ENCODE results near the gene EIF2S3.
"Not testable (repeated sequence)": the region's sequence is repeated elsewhere in the genome, so short reads cannot be mapped to it uniquely, and the experiment has no call there.

Gene EIF2S3

GRCh38 chrX:24054182-24055042, at the start of gene EIF2S3:
TSS of gene EIF2S3 (plus strand) at chrX:24054956. CDS start at chrX:24054969, 13 bp downstream.
- DNase-seq (ENCODE audit: low spot score): peak; percentile 51

- DNase-seq (ENCODE audit: low spot score): no peak
Observed at GRCh38 chrX:24005028-24005427, 49.7 kb upstream of the EIF2S3 start.

- DNase-seq (ENCODE audit: low spot score): no peak
Observed at GRCh38 chrX:24005867-24006266, 48.9 kb upstream of the EIF2S3 start.

GRCh38 chrX:24012266-24012665, 42.5 kb upstream of the EIF2S3 start:
- DNase-seq (ENCODE audit: low spot score): no peak

DNA sequence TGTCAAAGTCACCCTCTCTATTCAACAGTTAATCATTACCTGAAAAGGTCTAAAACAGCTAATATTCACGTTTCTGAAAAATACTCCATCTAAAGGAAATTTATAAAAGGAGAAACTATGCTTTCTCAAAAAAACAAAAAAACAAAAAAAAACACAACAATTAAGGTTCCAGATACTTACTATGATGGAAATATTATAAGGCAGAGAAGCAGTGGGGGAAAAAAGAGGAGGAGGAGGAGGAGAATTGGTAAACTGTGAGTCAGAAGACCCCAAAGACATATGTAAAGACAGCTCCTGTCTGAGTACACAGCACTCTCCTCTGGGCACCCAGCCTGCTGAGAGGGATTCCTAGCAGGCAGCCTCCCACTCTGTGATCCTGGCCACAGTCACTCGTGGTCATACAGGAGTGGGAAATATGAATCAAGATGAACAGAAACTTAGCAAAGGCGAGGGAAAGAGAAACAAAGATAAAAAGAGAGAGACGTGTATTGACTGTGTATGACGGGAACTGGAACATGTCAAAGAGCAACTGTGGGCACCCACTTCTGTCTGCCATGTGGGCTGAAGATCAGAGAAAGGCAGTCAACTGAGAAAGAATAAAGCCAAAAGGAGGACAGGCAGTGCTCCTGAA, 40.3 kb upstream of the EIF2S3 start:
- no peak for DNase-seq (ENCODE audit: low spot score)

DNA sequence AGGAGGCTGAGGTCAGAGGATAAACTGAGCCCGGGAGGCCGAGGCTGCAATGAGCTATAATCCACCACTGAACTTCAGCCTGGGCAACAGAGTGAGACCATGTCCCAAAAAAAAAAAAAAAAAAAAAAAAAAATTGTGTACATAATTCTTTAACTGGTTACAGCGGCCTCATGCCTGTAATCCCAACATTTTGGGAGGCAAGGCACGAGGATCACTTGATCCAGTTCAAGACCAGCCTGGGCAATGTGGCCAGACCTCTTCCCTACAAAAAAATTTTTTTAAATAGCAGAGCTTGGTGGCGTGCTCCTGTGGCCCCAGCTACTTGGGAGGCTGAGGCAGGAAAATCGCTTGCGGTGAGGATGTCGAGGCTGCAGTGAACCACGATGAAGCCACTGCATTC, 37.1 kb upstream of the EIF2S3 start:
- DNase-seq (ENCODE audit: low spot score): no peak

DNA sequence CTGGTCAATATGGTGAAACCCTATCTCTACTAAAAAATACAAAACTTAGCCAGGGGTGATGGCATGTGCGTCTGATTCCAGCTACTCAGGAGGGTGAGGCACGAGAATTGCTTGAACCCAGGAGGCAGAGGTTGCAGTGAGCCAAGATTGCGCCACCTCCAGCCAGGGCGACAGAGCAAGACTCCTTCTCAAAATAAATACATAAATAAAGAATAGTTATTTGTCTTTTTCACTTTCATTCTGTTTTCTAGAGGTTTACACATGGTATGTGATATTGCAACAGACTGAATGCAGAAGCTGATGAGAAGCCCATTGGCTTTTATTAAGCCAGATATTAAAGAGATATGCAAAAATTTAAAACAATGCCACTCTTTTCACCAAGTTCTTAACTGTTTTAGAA, 35.9 kb upstream of the EIF2S3 start:
- no peak for DNase-seq (ENCODE audit: low spot score)

DNA sequence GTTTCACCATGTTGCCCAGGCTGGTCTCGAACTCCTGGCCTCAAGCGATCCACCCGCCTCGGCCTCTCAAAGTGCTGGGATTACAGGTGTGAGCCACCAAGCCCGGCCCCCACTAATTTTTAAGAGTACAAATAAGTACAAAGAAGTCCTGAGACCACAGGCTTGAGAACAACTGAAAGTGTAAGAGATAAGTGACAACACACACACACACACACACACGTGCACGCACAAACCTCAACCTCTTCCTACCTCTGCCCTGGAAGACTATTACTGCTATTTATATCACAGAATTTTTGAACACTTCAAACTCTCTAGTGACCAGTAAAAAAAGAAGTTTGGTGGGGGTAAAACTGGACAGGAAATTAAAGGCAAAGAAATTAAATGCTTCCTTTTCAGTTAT, 35.3 kb upstream of the EIF2S3 start:
- DNase-seq (ENCODE audit: low spot score): no peak

DNA sequence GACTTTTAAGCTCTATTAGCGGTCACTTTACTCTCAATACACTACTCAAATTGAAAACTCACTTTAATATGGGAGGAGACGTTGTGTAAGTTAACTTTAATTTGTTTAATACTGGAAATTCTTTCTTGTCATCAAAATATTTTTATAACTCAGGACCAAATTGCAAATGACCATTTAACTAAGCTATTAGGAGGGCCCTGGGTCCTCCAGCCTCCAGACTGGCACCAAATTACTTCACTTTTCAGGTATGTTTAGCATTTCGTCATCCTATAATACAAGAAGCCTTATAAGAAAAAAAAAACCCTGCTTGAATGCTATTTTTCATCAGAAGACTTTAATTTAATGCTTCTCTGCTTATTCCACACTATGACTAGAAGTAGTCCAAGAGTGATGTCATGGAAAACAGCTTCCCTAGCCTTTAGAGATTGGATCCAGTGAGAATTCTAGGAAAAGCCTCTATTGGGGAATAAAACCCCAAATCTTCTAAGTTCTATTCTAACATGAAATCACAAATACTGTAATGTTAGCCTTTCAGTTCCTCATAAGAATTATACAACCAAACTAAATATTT, 34.4 kb upstream of the EIF2S3 start:
- DNase-seq (ENCODE audit: low spot score): no peak

GRCh38 chrX:24023544-24023943, 31.2 kb upstream of the EIF2S3 start:
- DNase-seq (ENCODE audit: low spot score): no peak

DNA sequence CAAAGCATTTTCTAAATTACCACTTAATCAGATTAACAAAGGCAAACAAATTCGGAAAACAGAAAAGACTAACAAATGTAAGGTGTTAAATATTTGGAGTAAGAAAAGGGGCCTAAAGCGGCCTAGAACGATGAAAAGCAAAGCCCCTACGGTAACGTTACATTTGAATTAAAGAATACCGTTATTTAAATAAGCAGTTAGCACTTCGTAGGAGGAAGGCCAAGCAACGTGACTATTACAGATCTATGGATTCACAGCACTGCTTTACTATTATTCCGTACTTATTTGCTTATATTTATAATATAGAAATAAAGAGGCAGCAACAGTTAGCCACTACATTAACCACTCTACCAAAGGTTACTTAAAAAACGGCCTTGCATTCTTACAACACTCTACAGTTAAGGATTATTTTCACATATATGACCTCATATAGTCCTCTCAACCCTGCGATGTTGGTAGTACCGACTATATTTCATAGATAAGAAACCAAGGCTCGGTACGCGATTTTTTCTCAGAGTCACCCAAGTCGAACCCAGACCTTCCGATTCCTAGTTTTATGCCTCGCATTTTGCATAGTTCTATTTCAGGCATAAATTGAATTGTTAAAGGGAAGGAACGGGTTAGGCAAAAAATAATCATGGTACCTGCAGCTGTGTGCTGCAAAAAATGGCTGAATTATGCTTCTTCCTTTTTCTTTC, 30.6 kb upstream of the EIF2S3 start:
- no peak for DNase-seq (ENCODE audit: low spot score)

GRCh38 chrX:24024819-24025740, 29.7 kb upstream of the EIF2S3 start:
- peak; percentile 63 for DNase-seq (ENCODE audit: low spot score)

DNA sequence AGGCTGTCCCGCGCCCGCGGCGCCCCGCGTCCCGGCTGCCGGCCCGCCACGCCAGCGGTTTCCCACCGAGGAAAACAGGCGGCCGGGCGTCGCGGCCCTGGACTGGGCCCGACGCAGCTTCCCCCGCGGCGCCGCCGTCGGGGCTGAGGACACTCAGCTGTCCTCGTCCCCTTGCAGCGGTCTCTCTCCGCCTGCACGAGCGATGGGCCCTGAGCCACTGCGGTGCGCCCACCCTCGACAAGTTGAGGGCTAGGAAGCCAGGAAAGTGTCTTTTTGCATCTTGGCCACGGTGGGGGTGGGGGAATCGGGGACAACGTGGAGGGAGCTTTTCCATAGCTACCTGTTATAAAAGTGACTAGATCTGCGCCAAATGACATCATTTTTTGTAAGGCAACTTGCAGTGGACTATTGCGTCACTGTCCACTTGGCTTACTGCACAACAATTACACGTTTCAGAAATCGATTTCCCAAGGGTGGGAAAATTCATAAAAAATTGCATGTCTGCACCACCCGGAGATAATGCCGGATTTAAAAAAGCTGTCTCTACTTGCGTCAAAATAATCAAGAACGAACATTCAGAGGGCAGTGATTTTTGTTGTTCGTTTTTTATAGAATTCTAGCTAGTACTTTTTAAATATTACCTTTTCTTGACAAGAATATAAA, 28.9 kb upstream of the EIF2S3 start:
- no peak for DNase-seq (ENCODE audit: low spot score)

- DNase-seq (ENCODE audit: low spot score): peak; percentile 21
Observed at GRCh38 chrX:24026432-24026831, 28.3 kb upstream of the EIF2S3 start.

GRCh38 chrX:24027086-24027485, 27.7 kb upstream of the EIF2S3 start, which contains the start of gene KLHL15:
TSS of gene KLHL15 (minus strand) at chrX:24027186. CDS start at chrX:24006693, 20,493 bp downstream.
- no peak for DNase-seq (ENCODE audit: low spot score)

- no peak for DNase-seq (ENCODE audit: low spot score)
Observed at GRCh38 chrX:24027985-24028384, 26.8 kb upstream of the EIF2S3 start.

DNA sequence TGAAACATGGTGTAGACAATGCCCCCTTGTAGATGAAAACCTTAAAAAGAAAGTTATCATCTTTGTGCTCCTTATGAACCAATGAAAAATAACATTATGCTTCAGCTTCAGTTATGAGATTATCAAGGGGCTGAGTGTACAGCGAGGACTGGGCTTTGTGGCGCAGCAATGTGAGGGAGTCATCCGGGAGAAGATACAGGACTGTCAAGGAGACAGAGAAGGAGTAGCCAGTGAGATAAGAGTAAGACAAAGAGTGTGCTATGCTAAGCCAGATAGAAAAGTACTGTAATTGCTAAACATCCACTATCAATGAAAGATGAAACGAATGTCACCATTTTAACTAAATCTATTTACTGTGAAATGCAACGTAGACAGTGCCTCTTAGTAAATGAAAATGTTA, 24.2 kb upstream of the EIF2S3 start:
- no peak for DNase-seq (ENCODE audit: low spot score)

DNA sequence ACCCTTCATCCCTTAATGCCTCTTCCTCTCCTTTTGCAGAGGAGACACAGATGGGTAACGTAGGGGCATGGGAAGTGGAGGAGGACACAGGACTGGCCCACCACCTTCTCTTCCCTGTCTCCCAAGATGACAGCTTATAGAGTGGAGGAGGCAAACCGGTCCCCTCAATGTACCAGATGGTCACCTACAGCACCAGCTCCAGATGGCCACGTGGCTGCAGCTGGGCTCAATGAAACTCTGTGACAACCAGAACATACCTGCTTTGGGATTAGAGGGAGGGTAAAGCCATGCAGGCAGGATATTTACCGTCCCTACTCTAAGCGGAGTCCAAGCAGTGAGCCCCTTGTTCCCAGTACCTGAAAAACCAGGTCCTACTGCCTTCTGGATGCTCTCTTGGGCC, 20.3 kb upstream of the EIF2S3 start:
- DNase-seq (ENCODE audit: low spot score): no peak

- no peak for DNase-seq (ENCODE audit: low spot score)
Observed at GRCh38 chrX:24037729-24038128, 17.0 kb upstream of the EIF2S3 start.

DNA sequence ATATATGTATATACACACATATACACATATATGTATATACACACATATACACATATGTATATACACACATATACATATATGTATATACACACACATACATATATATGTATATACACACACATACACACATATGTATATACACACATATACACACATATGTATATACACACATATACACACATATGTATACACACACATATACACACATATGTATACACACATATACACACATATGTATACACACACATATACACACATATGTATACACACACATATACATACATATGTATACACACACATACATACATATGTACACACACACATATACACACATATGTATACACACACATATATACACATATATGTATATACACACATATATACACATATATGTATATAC, 8.7 kb upstream of the EIF2S3 start:
- not testable (repeated sequence) for DNase-seq (ENCODE audit: low spot score)

- not testable (repeated sequence) for DNase-seq (ENCODE audit: low spot score)
Observed at GRCh38 chrX:24049643-24050042, 5.1 kb upstream of the EIF2S3 start.

Data from HuH-7.5 (cell line).